ENCODE data around the gene FRA10AC1. TPM values are rescaled to one million over a fixed set of nuclear protein-coding genes. Genes with fewer than 3 reads are reported as not detected.

FRA10AC1 gene
- total RNA-seq, 1 experiment from 2014 or later, result 20.3 TPM

GRCh38 chr10:93670372-93670771, 32.0 kb downstream of the FRA10AC1 start:
- POLR2A ChIA-PET, result interaction anchor here (0.7 kb wide), 1 partner anchor 116 kb away, joined by 3 read pairs; no protein-coding TSS in a partner anchor
- ATAC-seq (no peak), DNase-seq (ENCODE audit: low read depth, low spot score) (no peak)
- in situ Hi-C loops (cut with HindIII; ENCODE audit: low pct_unique_long_range_greater_than_20kb, low sequenced_read_pairs), result no loop called here
- no peaks in the 10 kb centered on the region for H3K9me3 ChIP-seq (ENCODE audit: control insufficient read depth, insufficient read depth, low read depth, low read length)
- peaks cover 36% of the 10 kb centered on the region for H3K36me3 ChIP-seq (ENCODE audit: control insufficient read depth, insufficient read depth, low read length)
- H3K27me3 ChIP-seq (ENCODE audit: control insufficient read depth, insufficient read depth, low read length), result no peaks in the 10 kb centered on the region
- no peaks in the 10 kb centered on the region for H3K4me1 ChIP-seq (ENCODE audit: control insufficient read depth, insufficient read depth, low read length)
- H3K27ac ChIP-seq (ENCODE audit: low read length), result no peak overlapping the region
- no peak for TF ChIP-seq POLR2AphosphoS5 (IDR thresholded peaks at IDR 0.05; ENCODE audit: low read depth, low read length)
- no peak for TF ChIP-seq TCF7L2 (IDR thresholded peaks at IDR 0.05; ENCODE audit: low read depth, low read length)
- no peak for TF ChIP-seq SIN3A (IDR thresholded peaks at IDR 0.05; ENCODE audit: borderline replicate concordance, insufficient read depth, low read depth, low read length)
- TF ChIP-seq CTCF (IDR thresholded peaks at IDR 0.05), result no peak
- TF ChIP-seq REST (IDR thresholded peaks at IDR 0.05; ENCODE audit: insufficient read depth in 1 of 2, low read depth in 2 of 2, low read length in 1 of 2), result no peak
- no peak overlapping the region for H3K4me3 ChIP-seq (ENCODE audit: low read depth in 2 of 2, low read length in 2 of 2)
- intact Hi-C loops (cut with micrococcal nuclease; ENCODE audit: unreplicated experiment), result no loop called here
- CTCF ChIA-PET, result interaction anchor here (1.7 kb wide), 1 partner anchor 116 kb away, joined by 4 read pairs; no protein-coding TSS in a partner anchor
- no TSS peak for BruUV-seq (replicated peaks)

- CTCF ChIA-PET, result no interaction called here
Observed at GRCh38 chr10:93667795-93668194, 34.6 kb downstream of the FRA10AC1 start.

More at GRCh38 chr10:93667795-93668194, 34.6 kb downstream of the FRA10AC1 start:
- ATAC-seq (no peak), DNase-seq (ENCODE audit: low read depth, low spot score) (no peak)
- peaks cover 27% of the 10 kb centered on the region for H3K36me3 ChIP-seq (ENCODE audit: control insufficient read depth, insufficient read depth, low read length)
- in situ Hi-C loops (cut with HindIII; ENCODE audit: low pct_unique_long_range_greater_than_20kb, low sequenced_read_pairs), result no loop called here
- POLR2A ChIA-PET, result no interaction called here
- BruUV-seq (replicated peaks), result no TSS peak
- H3K27ac ChIP-seq (ENCODE audit: low read length), result no peak overlapping the region
- no peaks in the 10 kb centered on the region for H3K4me1 ChIP-seq (ENCODE audit: control insufficient read depth, insufficient read depth, low read length)
- H3K9me3 ChIP-seq (ENCODE audit: control insufficient read depth, insufficient read depth, low read depth, low read length), result no peaks in the 10 kb centered on the region
- H3K27me3 ChIP-seq (ENCODE audit: control insufficient read depth, insufficient read depth, low read length), result no peaks in the 10 kb centered on the region
- intact Hi-C loops (cut with micrococcal nuclease; ENCODE audit: unreplicated experiment), result no loop called here
- H3K4me3 ChIP-seq (ENCODE audit: low read depth in 2 of 2, low read length in 2 of 2), result no peak overlapping the region
- TF ChIP-seq REST (IDR thresholded peaks at IDR 0.05; ENCODE audit: insufficient read depth in 1 of 2, low read depth in 2 of 2, low read length in 1 of 2), result no peak
- no peak for TF ChIP-seq CTCF (IDR thresholded peaks at IDR 0.05)
- TF ChIP-seq TCF7L2 (IDR thresholded peaks at IDR 0.05; ENCODE audit: low read depth, low read length), result no peak
- TF ChIP-seq POLR2AphosphoS5 (IDR thresholded peaks at IDR 0.05; ENCODE audit: low read depth, low read length), result no peak
- no peak for TF ChIP-seq SIN3A (IDR thresholded peaks at IDR 0.05; ENCODE audit: borderline replicate concordance, insufficient read depth, low read depth, low read length)

Data from Panc1 (cell line).